Aorta (tissue), 5 donors: ENCODE results near the gene TSC22D2. TPM values are rescaled to one million over a fixed set of nuclear protein-coding genes. Genes with fewer than 3 reads are reported as not detected.

ENCODE experiments used
- ATAC-seq: fragments of 200-7000 bp; cut with Tn5 transposase; one replicate; pipeline ENCODE4 v1.9.1; 2022; ENCODE audit warnings: moderate library complexity; ENCODE audit not compliant: low FRiP score
- DNase-seq, 2 donors: peaks; one replicate each; pipeline ENCODE4 v3.0.0-alpha.2; 2020
- H3K27ac ChIP-seq, 2 donors: one replicate each; pipeline ENCODE4 v1.5.1; 2013; ENCODE audit warnings: low read length in 2 of 2, mild to moderate bottlenecking in 2 of 2, moderate library complexity in 2 of 2, control low read depth in 1 of 2, inconsistent platforms in 1 of 2, low read depth in 1 of 2
- H3K27me3 ChIP-seq, 2 donors: one replicate each; pipeline ENCODE4 v1.6.1; 2013; ENCODE audit warnings: control low read depth in 1 of 2, low read length in 1 of 2, mild to moderate bottlenecking in 1 of 2, moderate library complexity in 1 of 2; ENCODE audit not compliant: insufficient read depth in 2 of 2, control insufficient read depth in 1 of 2
- H3K36me3 ChIP-seq, 2 donors: one replicate each; pipeline ENCODE4 v1.6.1; 2013; ENCODE audit warnings: control low read depth in 1 of 2, low read length in 1 of 2, mild to moderate bottlenecking in 1 of 2; ENCODE audit not compliant: insufficient read depth in 2 of 2, control insufficient read depth in 1 of 2
- H3K4me1 ChIP-seq, 2 donors: one replicate each; pipeline ENCODE4 v1.6.1; 2013; ENCODE audit warnings: low read length in 2 of 2, control low read depth in 1 of 2, mild to moderate bottlenecking in 1 of 2, moderate library complexity in 1 of 2; ENCODE audit not compliant: insufficient read depth in 2 of 2, control insufficient read depth in 1 of 2
- H3K4me3 ChIP-seq, 2 donors: one replicate each; pipeline ENCODE4 v1.5.1; 2013; ENCODE audit warnings: low read length in 2 of 2, control low read depth in 1 of 2, mild to moderate bottlenecking in 1 of 2
- H3K9me3 ChIP-seq: one replicate; pipeline ENCODE4 v1.6.1; 2013; ENCODE audit warnings: mild to moderate bottlenecking, low read length; ENCODE audit not compliant: control insufficient read depth
- WGBS, 2 donors: extraction: QIAGEN DNeasy Blood & Tissue Kit; methylation state at CpG; one replicate each; pipeline ENCODE4 v1.1.7; 2013; 5-methylcytosine and 5-hydroxymethylcytosine counted together
- intact Hi-C, 2 donors: fragments of 100-400 bp; cut with DNase I; formaldehyde crosslinking; loops; one replicate each; pipeline versions ENCODE4 v1.14.2 to v1.15.0; 2022
- polyA plus RNA-seq, 2 donors: library from polyadenylated mRNA; stranded (reverse); fragments of 200-250 nt; gene quantifications; one replicate each; pipeline ENCODE4 v1.2.3, GENCODE V29; 2013
- total RNA-seq, 2 donors: library from RNA; stranded (reverse); fragmentation: NEBNext Ultra II Directional; extraction: Animal tissue kit (Norgen Biotek cat#: 25700); gene quantifications; one replicate each; pipeline ENCODE4 v1.2.1, GENCODE V29; 2021
- donor health status: healthy with polysubstance abuse.
- donor health status: Bipolar disorder and iron deficiency.
- donor health status: DM: no; HTN: no; CAD: no.
- donor health status: DM: no; HTN: no; CAD: no.
- donor health status: DM: yes; HTN: yes; CAD: no.

TSC22D2 gene
- total and polyA plus RNA-seq, 4 donors, result 10.6 to 64.7 (median 27.7) TPM

DNA sequence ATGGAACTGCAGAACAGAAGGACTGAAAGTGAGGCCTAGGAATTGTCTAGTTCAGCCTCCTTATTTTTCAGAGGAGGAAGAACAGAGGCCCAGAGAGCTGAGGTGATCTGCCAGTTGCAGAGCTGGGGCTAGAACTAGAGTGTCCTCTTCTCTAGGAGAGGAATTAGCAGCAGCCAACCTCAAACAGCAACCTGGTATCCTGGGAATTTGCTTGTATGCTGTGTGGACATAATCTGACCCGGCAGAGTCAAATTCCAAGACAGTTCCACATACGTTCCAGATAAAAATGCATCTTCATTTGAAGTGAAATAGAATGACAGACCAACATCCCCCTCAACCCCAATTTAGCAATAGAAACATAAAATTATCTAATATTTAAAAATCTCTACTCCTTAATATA, 13.5 kb upstream of the TSC22D2 start:
- no peaks in the 10 kb centered on the region for H3K27me3 ChIP-seq
- no peaks in the 10 kb centered on the region for H3K9me3 ChIP-seq
- WGBS, 2 donors, result 83 to 97% methylated on average over 2 of the region's 2 CpGs
- peaks cover 0 to 2% of the 10 kb centered on the region in 2 donors for H3K36me3 ChIP-seq
- no peak overlapping the region for H3K4me3 ChIP-seq
- DNase-seq (no peak), ATAC-seq (no peak)
- intact Hi-C loops, result no loop called here
- no peaks in the 10 kb centered on the region for H3K4me1 ChIP-seq
- no peak overlapping the region for H3K27ac ChIP-seq

DNA sequence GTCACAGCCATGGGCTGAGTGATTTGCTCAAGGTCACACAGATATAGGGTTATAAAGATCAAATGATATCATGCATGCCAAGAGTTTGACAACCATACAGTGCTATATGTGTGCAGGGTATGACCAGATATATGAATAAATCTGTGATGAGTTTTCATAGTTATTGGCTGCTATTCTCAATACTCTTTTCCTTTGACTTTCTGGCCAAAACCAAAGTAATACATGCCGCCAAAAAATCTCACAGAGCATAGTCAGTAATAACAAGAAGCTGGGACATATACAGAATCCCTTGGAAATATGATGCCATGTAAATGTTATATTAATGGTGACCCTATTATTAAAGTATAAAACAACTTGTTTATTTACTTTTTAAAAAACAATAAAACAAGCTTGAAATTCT, 11.6 kb upstream of the TSC22D2 start:
- intact Hi-C loops, result no loop called here
- no peaks in the 10 kb centered on the region for H3K9me3 ChIP-seq
- no peak overlapping the region for H3K27ac ChIP-seq
- H3K27me3 ChIP-seq, result no peaks in the 10 kb centered on the region
- H3K36me3 ChIP-seq, result no peaks in the 10 kb centered on the region
- 0 to 45% methylated on average over 1 of the region's 1 CpG for WGBS, 2 donors
- DNase-seq (no peak), ATAC-seq (no peak)
- no peak overlapping the region for H3K4me3 ChIP-seq
- no peaks in the 10 kb centered on the region for H3K4me1 ChIP-seq

DNA sequence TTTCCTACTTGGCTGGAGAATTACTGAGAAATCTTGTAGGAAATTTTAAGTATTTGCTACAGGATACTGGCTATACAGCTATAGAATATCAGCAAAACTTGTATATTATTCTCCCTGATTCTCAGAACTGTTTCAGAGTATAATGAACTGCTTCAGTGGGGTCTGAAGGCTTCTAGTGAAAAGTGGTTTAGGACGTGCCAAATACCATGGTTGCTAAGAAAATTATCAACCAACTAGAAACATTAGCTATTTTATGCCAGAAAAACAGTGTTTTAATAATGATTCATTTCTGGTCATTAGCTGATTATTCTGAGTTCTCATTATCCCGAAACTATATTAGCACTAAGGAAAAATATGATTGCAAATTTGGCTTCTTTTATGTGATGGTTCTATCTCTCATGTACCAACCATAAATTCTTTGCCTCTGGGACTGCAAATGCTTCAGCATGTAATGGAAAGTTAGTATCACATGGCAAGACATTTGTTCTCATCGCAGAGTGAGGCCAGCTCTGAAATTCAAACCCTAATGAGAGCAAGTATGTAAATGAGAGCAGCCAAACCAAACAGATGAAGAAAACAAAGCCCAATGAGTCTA, 11.0 kb upstream of the TSC22D2 start:
- intact Hi-C loops, result no loop called here
- H3K4me1 ChIP-seq, result no peaks in the 10 kb centered on the region
- no peak overlapping the region for H3K4me3 ChIP-seq
- peak; percentile 79 for ATAC-seq
- WGBS, 2 donors, result 5 to 9% methylated on average over 3 of the region's 3 CpGs
- no peak for DNase-seq
- H3K27ac ChIP-seq, result no peak overlapping the region
- no peaks in the 10 kb centered on the region for H3K27me3 ChIP-seq
- H3K36me3 ChIP-seq, result no peaks in the 10 kb centered on the region
- no peaks in the 10 kb centered on the region for H3K9me3 ChIP-seq

DNA sequence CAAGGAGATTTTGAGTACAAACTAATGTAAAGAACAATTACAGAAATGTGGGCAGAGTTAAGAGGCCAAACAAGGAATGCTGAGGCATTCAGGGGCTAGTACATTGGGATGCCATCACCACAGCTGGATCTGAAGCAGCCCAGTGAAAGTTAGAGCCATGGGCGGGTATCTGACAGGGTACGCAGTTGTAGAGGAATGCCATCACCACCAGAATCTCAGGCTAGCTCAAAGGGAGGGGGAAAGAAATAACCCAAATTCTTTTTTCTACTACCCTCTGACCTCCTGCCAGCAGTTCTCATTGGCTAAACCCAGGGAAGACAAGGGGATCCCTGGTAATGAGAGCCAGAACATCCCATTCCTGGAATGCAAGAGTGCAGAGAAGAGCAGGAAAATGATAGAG, 9.0 kb upstream of the TSC22D2 start:
- DNase-seq, result no peak
- Histone ChIP-seq H3K36me3 (no peaks in the 10 kb centered on the region), H3K4me3 (no peak overlapping the region), H3K9me3 (no peaks in the 10 kb centered on the region), H3K4me1 (no peaks in the 10 kb centered on the region), H3K27me3 (no peaks in the 10 kb centered on the region), H3K27ac (no peak overlapping the region)
- intact Hi-C loops, result no loop called here
- no peak for ATAC-seq
- 93 to 99% methylated on average over 2 of the region's 2 CpGs for WGBS, 2 donors

DNA sequence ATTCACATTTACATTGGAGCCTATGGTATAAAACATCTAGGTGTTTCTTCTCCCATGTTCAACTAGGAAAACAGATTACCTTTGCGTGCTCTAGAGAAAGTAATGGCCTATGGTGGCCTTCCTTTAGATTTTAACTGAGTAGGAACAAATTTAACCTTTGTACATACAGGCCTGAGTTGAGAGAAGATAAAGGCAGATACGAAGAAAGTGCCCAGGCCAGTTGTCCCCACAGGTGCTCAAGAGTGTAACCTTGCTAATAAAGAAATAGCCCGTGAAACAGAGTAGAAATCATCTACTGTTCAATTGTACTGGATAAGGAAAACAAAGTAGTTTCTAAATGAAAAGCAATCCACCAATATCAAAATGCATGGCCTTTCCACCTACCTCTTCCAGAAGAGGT, 6.8 kb upstream of the TSC22D2 start:
- Histone ChIP-seq H3K36me3 (no peaks in the 10 kb centered on the region), H3K9me3 (no peaks in the 10 kb centered on the region), H3K4me1 (no peaks in the 10 kb centered on the region), H3K4me3 (no peak overlapping the region), H3K27ac (no peak overlapping the region), H3K27me3 (no peaks in the 10 kb centered on the region)
- ATAC-seq, result no peak
- WGBS, 2 donors, result 93 to 96% methylated on average over 3 of the region's 3 CpGs
- intact Hi-C loops, result loop anchor here (10.0 kb wide), 1 partner anchor 116 kb away; no protein-coding TSS in a partner anchor
- no peak for DNase-seq

DNA sequence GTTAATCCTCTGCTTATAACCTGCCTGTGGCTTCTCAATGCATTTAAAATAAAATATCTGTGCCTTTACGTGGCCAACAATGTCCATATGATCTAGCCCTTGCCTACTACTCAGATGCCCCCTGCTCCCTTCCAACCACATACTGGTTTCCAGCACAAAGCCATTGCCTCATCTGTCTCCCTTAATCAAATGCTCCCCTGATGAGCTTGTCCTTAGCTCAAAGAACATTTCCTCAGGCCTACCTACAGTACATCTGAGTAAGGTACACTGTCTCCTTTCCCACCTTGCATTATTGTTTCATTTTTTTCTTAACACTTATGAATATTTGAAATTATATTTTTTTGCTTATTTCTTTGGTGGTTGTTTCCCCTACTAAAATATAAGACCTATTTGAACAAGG, 5.9 kb upstream of the TSC22D2 start:
- DNase-seq (no peak), ATAC-seq (no peak)
- 85 to 92% methylated on average over 1 of the region's 1 CpG for WGBS, 2 donors
- no peaks in the 10 kb centered on the region for H3K4me1 ChIP-seq
- H3K9me3 ChIP-seq, result no peaks in the 10 kb centered on the region
- intact Hi-C loops, result loop anchor here (10.0 kb wide), 1 partner anchor 117 kb away; no protein-coding TSS in a partner anchor
- no peaks in the 10 kb centered on the region for H3K27me3 ChIP-seq
- no peak overlapping the region for H3K4me3 ChIP-seq
- no peak overlapping the region for H3K27ac ChIP-seq
- no peaks in the 10 kb centered on the region for H3K36me3 ChIP-seq

DNA sequence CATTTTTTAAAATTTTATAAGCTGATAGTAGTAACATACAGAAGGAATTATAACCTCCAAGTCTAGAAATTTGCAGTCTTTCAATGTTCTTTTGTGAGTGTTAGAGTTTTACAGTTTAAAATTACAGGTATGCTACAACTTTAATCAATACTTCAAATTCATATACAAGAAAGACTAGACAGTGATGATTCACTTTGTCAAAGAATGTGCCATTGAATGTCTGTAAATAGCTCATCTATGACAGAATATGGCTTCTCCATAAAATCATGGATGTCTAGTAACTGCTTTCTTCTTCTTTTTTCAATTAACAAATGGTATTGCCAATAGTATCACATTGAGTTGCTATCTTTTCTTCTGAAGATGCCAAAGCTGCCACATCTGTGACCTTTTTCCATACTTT, 4.1 kb upstream of the TSC22D2 start:
- Histone ChIP-seq H3K27ac (no peak overlapping the region), H3K36me3 (no peaks in the 10 kb centered on the region), H3K9me3 (no peaks in the 10 kb centered on the region), H3K4me3 (no peak overlapping the region), H3K4me1 (no peaks in the 10 kb centered on the region), H3K27me3 (no peaks in the 10 kb centered on the region)
- ATAC-seq (no peak), DNase-seq (no peak)
- intact Hi-C loops, result loop anchor here (10.0 kb wide), 1 partner anchor 119 kb away; no protein-coding TSS in a partner anchor

DNA sequence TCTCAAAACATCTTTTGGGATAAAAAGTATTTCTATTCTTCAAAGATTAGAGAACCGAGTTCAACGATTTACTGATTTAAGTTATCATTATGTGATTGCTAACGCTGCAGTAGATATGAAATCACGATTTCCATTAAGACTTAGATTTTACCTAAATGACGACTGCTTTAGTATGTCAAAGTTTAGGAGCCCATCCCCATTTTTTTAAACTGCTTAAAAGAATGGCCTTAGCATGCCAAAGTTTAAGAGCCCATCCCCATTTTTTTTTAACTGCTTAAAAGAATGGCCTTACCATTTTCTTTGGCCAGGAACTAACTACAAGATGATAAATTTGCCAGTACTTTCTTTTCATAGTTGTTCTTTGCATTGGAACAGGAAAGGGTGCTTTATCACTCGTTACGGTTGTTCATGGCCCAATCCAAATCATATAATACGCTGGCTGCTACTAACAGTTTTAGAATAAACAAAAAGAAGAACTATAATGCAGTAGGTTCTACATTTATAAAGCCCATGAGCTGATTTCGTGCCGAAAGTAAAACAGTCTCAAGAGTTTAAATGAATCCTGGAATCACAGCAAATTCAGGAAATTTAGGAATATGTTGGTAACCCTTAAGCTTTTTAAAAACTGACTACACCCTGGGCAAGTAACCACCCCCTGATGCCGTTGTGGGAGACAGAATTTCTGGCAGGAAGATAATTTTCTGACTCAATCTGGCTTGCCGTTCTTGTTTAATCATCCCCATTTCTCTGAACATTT, 869 bp upstream of the TSC22D2 start:
- Histone ChIP-seq H3K4me3 (peak overlapping the region; percentile 76 to 84), H3K27ac (peak overlapping the region; percentile 85 to 96), H3K27me3 (no peaks in the 10 kb centered on the region), H3K36me3 (no peaks in the 10 kb centered on the region), H3K4me1 (no peaks in the 10 kb centered on the region), H3K9me3 (no peaks in the 10 kb centered on the region)
- DNase-seq (no peak), ATAC-seq (no peak)
- WGBS, 2 donors, result 2 to 3% methylated on average over 12 of the region's 12 CpGs
- intact Hi-C loops, result loop anchor here (5.0 to 10.0 kb wide), 4 partner anchors 35 to 435 kb away; partner anchors contain the start of gene PFN2 (in 1 of the 2)

DNA sequence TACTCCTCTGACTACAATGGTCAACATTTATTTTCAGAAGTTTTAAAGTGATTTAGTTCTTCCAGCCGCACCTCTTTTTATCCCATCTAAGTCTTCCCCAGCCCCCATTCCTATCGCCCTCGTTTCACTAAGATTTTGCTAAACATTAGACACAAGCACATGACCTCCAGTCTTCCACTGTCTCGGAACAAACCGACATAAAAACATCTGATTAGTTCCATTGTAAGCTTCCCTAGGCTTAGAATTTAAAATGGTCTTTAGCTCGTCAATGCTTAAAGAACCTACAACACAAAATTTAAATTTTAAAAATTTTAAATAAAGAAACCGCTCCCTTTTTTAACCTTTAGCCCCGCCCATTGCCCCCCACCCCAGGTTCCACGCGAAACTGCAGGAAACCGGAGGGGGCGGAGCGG, 284 bp upstream of the TSC22D2 start:
- ATAC-seq, result peak; percentile 0
- 0% methylated on average over 13 of the region's 13 CpGs for whole genome bisulfite sequencing, 2 donors
- H3K27me3 ChIP-seq, result no peaks in the 10 kb centered on the region
- no peaks in the 10 kb centered on the region for H3K4me1 ChIP-seq
- no peaks in the 10 kb centered on the region for H3K36me3 ChIP-seq
- peak overlapping the region; percentile 85 to 96 for H3K27ac ChIP-seq
- peak in 1 of 2 donors; percentile 98 for DNase-seq
- peak overlapping the region; percentile 76 to 84 for H3K4me3 ChIP-seq
- intact Hi-C loops, result loop anchor here (2.0 to 10.0 kb wide), 7 partner anchors 36 to 436 kb away; partner anchors contain the start of genes EIF2A (in 1 of the 2), PFN2 (in 1 of the 2) and SERP1 (in 1 of the 2)
- H3K9me3 ChIP-seq, result no peaks in the 10 kb centered on the region
